Measurements from ENCODE around the gene SIX3.

GRCh38 chr2:44954889-44955592, 13.5 kb downstream of the SIX3 start:
- TF ChIP-seq POLR2A (IDR thresholded peaks at IDR 0.05) = no peak
- TF ChIP-seq, protein P1, sequence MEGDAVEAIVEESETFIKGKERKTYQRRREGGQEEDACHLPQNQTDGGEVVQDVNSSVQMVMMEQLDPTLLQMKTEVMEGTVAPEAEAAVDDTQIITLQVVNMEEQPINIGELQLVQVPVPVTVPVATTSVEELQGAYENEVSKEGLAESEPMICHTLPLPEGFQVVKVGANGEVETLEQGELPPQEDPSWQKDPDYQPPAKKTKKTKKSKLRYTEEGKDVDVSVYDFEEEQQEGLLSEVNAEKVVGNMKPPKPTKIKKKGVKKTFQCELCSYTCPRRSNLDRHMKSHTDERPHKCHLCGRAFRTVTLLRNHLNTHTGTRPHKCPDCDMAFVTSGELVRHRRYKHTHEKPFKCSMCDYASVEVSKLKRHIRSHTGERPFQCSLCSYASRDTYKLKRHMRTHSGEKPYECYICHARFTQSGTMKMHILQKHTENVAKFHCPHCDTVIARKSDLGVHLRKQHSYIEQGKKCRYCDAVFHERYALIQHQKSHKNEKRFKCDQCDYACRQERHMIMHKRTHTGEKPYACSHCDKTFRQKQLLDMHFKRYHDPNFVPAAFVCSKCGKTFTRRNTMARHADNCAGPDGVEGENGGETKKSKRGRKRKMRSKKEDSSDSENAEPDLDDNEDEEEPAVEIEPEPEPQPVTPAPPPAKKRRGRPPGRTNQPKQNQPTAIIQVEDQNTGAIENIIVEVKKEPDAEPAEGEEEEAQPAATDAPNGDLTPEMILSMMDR (IDR thresholded peaks at IDR 0.05) = no peak

Data from body of pancreas (tissue), 4 donors.